H1 (cell line): Measurements from ENCODE around the gene ORC3. TPM values are rescaled to one million over a fixed set of nuclear protein-coding genes. Genes with fewer than 3 reads are reported as not detected.

ENCODE experiments used
- CTCF ChIA-PET: fragments of 300-600 bp; sonication (Branson Sonifier 250); formaldehyde crosslinking; loops from one replicate; lab custom pipeline; 2021; ENCODE audit not compliant: partially characterized antibody; lab: Charles Lee
- POLR2A ChIA-PET: fragments of 300-600 bp; sonication (Branson Sonifier 250); formaldehyde crosslinking; loops from one replicate; lab custom pipeline; 2021; ENCODE audit warnings: inconsistent platforms; ENCODE audit not compliant: partially characterized antibody; lab: Charles Lee
- DNase-seq, 2 experiments: peaks; one replicate each; pipeline versions ENCODE4 v3.0.0 to v3.0.0-alpha.2; 2010 to 2022; ENCODE audit warnings: low spot score in 2 of 2, low read depth in 1 of 2, mixed read lengths in 1 of 2
- FAIRE-seq: peaks from 2 replicates; lab custom pipeline; 2011; peaks lifted over from hg19 to GRCh38; lab: Jason Lieb, UNC
- H2AFZ ChIP-seq: 2 replicates; pipeline ENCODE4 v1.8.1; 2012; ENCODE audit warnings: low read length, inconsistent platforms
- H2AK5ac ChIP-seq: 2 replicates; pipeline ENCODE4 v1.6.1; 2013; ENCODE audit warnings: low read depth, low read length
- H2BK120ac ChIP-seq: replicated peaks from 2 replicates; pipeline ENCODE3; 2013; ENCODE audit warnings: low read depth, low read length, inconsistent platforms
- H2BK12ac ChIP-seq: 2 replicates; pipeline ENCODE4 v1.6.1; 2013; ENCODE audit warnings: low read depth, low read length
- H2BK15ac ChIP-seq: 2 replicates; pipeline ENCODE4 v1.6.1; 2013; ENCODE audit warnings: low read length
- H2BK20ac ChIP-seq: 2 replicates; pipeline ENCODE4 v1.6.1; 2013; ENCODE audit warnings: low read length
- H2BK5ac ChIP-seq: 2 replicates; pipeline ENCODE4 v1.6.1; 2013; ENCODE audit warnings: low read depth, low read length
- H3K14ac ChIP-seq: 2 replicates; pipeline ENCODE4 v1.6.1; 2013; ENCODE audit warnings: inconsistent platforms; ENCODE audit not compliant: insufficient read length
- H3K18ac ChIP-seq: 2 replicates; pipeline ENCODE4 v1.6.1; 2013; ENCODE audit warnings: low read length; ENCODE audit errors: extremely low read depth
- H3K23ac ChIP-seq: 2 replicates; pipeline ENCODE4 v1.6.1; 2013; ENCODE audit warnings: inconsistent platforms; ENCODE audit not compliant: insufficient read length
- H3K23me2 ChIP-seq: 2 replicates; pipeline ENCODE4 v1.6.1; 2013; ENCODE audit warnings: low read depth, low read length
- H3K27ac ChIP-seq: 2 replicates; pipeline ENCODE4 v1.6.1; 2011; ENCODE audit warnings: low read depth, low read length, inconsistent platforms
- H3K27me3 ChIP-seq, 4 experiments: replicated peaks in 1 of 4; 1 replicate in 1 of 4; 2 replicates in 3 of 4; pipeline versions ENCODE4 v1.6.1 to v1.8.1; 2011 to 2013; ENCODE audit warnings: low read length in 3 of 4, mild to moderate bottlenecking in 3 of 4, inconsistent platforms in 2 of 4, mixed read lengths in 2 of 4, moderate library complexity in 1 of 4; ENCODE audit not compliant: control insufficient read depth in 3 of 4, insufficient read depth in 3 of 4; ENCODE audit errors: extremely low read depth in 1 of 4
- H3K36me3 ChIP-seq, 4 experiments: 2 replicates each; pipeline versions ENCODE4 v1.6.1 to v1.8.1; 2011 to 2013; ENCODE audit warnings: mild to moderate bottlenecking in 4 of 4, low read length in 3 of 4, moderate library complexity in 2 of 4, control low read depth in 1 of 4, inconsistent platforms in 1 of 4; ENCODE audit not compliant: insufficient read depth in 4 of 4, control insufficient read depth in 2 of 4
- H3K4ac ChIP-seq: replicated peaks from 2 replicates; pipeline ENCODE3; 2013; ENCODE audit warnings: low read length, low read depth, mixed read lengths, inconsistent platforms; ENCODE audit not compliant: insufficient read length
- H3K4me1 ChIP-seq, 4 experiments: replicated peaks in 1 of 4; 1 replicate in 1 of 4; 2 replicates in 3 of 4; pipeline versions ENCODE4 v1.6.1 to v1.8.1; 2011 to 2013; ENCODE audit warnings: low read length in 3 of 4, inconsistent platforms in 2 of 4, mixed read lengths in 1 of 4; ENCODE audit not compliant: insufficient read depth in 4 of 4, control insufficient read depth in 3 of 4
- H3K4me2 ChIP-seq, 2 experiments: 2 replicates each; pipeline versions ENCODE4 v1.6.1 to v1.8.1; 2011 to 2013; ENCODE audit warnings: low read depth in 2 of 2, low read length in 2 of 2, control low read depth in 1 of 2, inconsistent platforms in 1 of 2, mild to moderate bottlenecking in 1 of 2; ENCODE audit not compliant: insufficient read depth in 1 of 2
- H3K4me3 ChIP-seq, 4 experiments: fragments of 200-600, 300-600 bp in 1 of 4; sonication (generic), shearing (Covaris generic), sonication (Bioruptor Twin) in 1 of 4; 2 replicates each; pipeline versions ENCODE4 v1.5.1 to v1.8.1; 2011 to 2016; ENCODE audit warnings: low read length in 4 of 4, low read depth in 3 of 4, control low read depth in 2 of 4, inconsistent platforms in 2 of 4, mild to moderate bottlenecking in 2 of 4, mixed read lengths in 1 of 4, moderate library complexity in 1 of 4; ENCODE audit not compliant: insufficient read depth in 2 of 4; ENCODE audit errors: extremely low read depth in 1 of 4
- H3K56ac ChIP-seq: replicated peaks from 2 replicates; pipeline ENCODE3; 2013; ENCODE audit warnings: low read depth, mild to moderate bottlenecking, mixed read lengths, low read length, inconsistent platforms; ENCODE audit not compliant: insufficient read length
- H3K79me1 ChIP-seq: 2 replicates; pipeline ENCODE4 v1.6.1; 2013; ENCODE audit warnings: low read depth, low read length, control low read depth
- H3K79me2 ChIP-seq, 2 experiments: 2 replicates each; pipeline versions ENCODE4 v1.6.1 to v1.8.1; 2012 to 2013; ENCODE audit warnings: low read length in 2 of 2, mild to moderate bottlenecking in 2 of 2, inconsistent platforms in 1 of 2; ENCODE audit not compliant: insufficient read depth in 2 of 2, control insufficient read depth in 1 of 2
- H3K9ac ChIP-seq, 4 experiments: replicated peaks in 1 of 4; 1 replicate in 1 of 4; 2 replicates in 3 of 4; pipeline versions ENCODE4 v1.6.1 to v1.8.1; 2011 to 2013; ENCODE audit warnings: low read depth in 3 of 4, low read length in 3 of 4, control low read depth in 2 of 4, mild to moderate bottlenecking in 2 of 4, moderate library complexity in 2 of 4, inconsistent platforms in 1 of 4; ENCODE audit errors: extremely low read depth in 1 of 4
- H3K9me3 ChIP-seq, 2 experiments: 2 replicates each; pipeline versions ENCODE4 v1.6.1 to v1.8.1; 2012 to 2013; ENCODE audit warnings: mild to moderate bottlenecking in 2 of 2, moderate library complexity in 2 of 2, control low read depth in 1 of 2, inconsistent platforms in 1 of 2, low read depth in 1 of 2, low read length in 1 of 2, mixed read lengths in 1 of 2; ENCODE audit not compliant: insufficient read depth in 2 of 2
- H4K20me1 ChIP-seq, 2 experiments: replicated peaks in 1 of 2; 2 replicates each; pipeline versions ENCODE3 to v1.8.1; 2011 to 2013; ENCODE audit warnings: inconsistent platforms in 2 of 2, low read length in 2 of 2, mild to moderate bottlenecking in 1 of 2; ENCODE audit not compliant: insufficient read depth in 2 of 2, control insufficient read depth in 1 of 2
- H4K5ac ChIP-seq: 2 replicates; pipeline ENCODE4 v1.6.1; 2013; ENCODE audit warnings: low read length, low read depth, mixed read lengths, inconsistent platforms; ENCODE audit not compliant: insufficient read length
- H4K8ac ChIP-seq: 2 replicates; pipeline ENCODE4 v1.8.0; 2013; ENCODE audit warnings: mild to moderate bottlenecking, moderate library complexity, low read length, inconsistent platforms; ENCODE audit not compliant: insufficient read depth; ENCODE audit errors: extremely low read depth
- H4K91ac ChIP-seq: replicated peaks from 2 replicates; pipeline ENCODE3; 2013; ENCODE audit warnings: low read length, mixed read lengths, inconsistent platforms; ENCODE audit not compliant: insufficient read length
- ASH2L ChIP-seq: fragments of 200-600, 300-600 bp; sonication (generic); IDR thresholded peaks from one replicate; pipeline ENCODE4 v1.7.1; 2017; ENCODE audit warnings: low read length
- BACH1 ChIP-seq: IDR thresholded peaks from 2 replicates; pipeline ENCODE4 v1.6.1; 2012; ENCODE audit warnings: low read length, improper control_type of control experiment
- BCL11A ChIP-seq, 2 experiments: IDR thresholded peaks; one replicate each; pipeline ENCODE4 v1.6.1; 2011; ENCODE audit warnings: low read depth in 2 of 2, low read length in 2 of 2, mild to moderate bottlenecking in 2 of 2
- CEBPB ChIP-seq: IDR thresholded peaks from 2 replicates; pipeline ENCODE4 v1.6.1; 2012; ENCODE audit warnings: low read depth, low read length
- CTBP2 ChIP-seq: IDR thresholded peaks from 2 replicates; pipeline ENCODE4 v1.7.0; 2011; ENCODE audit warnings: borderline replicate concordance, mild to moderate bottlenecking, moderate library complexity, mixed read lengths, low read length; ENCODE audit not compliant: insufficient read depth, insufficient read length
- EGR1 ChIP-seq: IDR thresholded peaks from 2 replicates; pipeline ENCODE4 v1.6.1; 2011; ENCODE audit warnings: low read depth, low read length, borderline replicate concordance
- KDM4A ChIP-seq: IDR thresholded peaks from one replicate; pipeline ENCODE4 v1.7.1; 2012; ENCODE audit warnings: low read depth, mild to moderate bottlenecking, moderate library complexity, low read length, inconsistent platforms; ENCODE audit not compliant: severe bottlenecking
- NANOG ChIP-seq: IDR thresholded peaks from 2 replicates; pipeline ENCODE4 v1.6.1; 2011; ENCODE audit warnings: low read length, low read depth, mild to moderate bottlenecking, inconsistent platforms; ENCODE audit not compliant: insufficient read depth, poor library complexity, severe bottlenecking
- RAD21 ChIP-seq, 2 experiments: IDR thresholded peaks in 1 of 2; conservative IDR thresholded peaks in 1 of 2; 2 replicates each; pipeline ENCODE4 v1.6.1; 2011; ENCODE audit warnings: low read depth in 2 of 2, low read length in 2 of 2, improper control_type of control experiment in 1 of 2, inconsistent platforms in 1 of 2, mild to moderate bottlenecking in 1 of 2, moderate library complexity in 1 of 2
- RXRA ChIP-seq: IDR thresholded peaks from 2 replicates; pipeline ENCODE4 v1.6.1; 2011; ENCODE audit warnings: low read depth, mild to moderate bottlenecking, low read length, moderate library complexity; ENCODE audit not compliant: insufficient read depth
- SUZ12 ChIP-seq: fragments of 200-600 bp; sonication (generic); IDR thresholded peaks from 2 replicates; pipeline ENCODE4 v1.6.1; 2012; ENCODE audit warnings: mild to moderate bottlenecking, inconsistent platforms, low read length, moderate library complexity, mixed read lengths
- TCF12 ChIP-seq: IDR thresholded peaks from 2 replicates; pipeline ENCODE4 v1.6.1; 2011; ENCODE audit warnings: low read depth, mild to moderate bottlenecking, low read length
- TEAD4 ChIP-seq: IDR thresholded peaks from 2 replicates; pipeline ENCODE4 v1.6.1; 2012; ENCODE audit warnings: low read depth, low read length, inconsistent platforms, mixed read lengths
- ZNF274 ChIP-seq: IDR thresholded peaks from 2 replicates; pipeline ENCODE4 v1.7.0; 2012; ENCODE audit warnings: low read length, borderline replicate concordance; ENCODE audit errors: extremely low read depth
- polyA plus RNA-seq, 7 experiments: library from polyadenylated mRNA; depleted of rRNA in 3 of 7; stranded (reverse) in 5 of 7; unstranded in 2 of 7; fragments of >200 nt in 5 of 7; fragments of 200-250 nt in 2 of 7; gene quantifications; 1 replicate in 5 of 7; 2 replicates in 1 of 7; 4 replicates in 1 of 7; pipeline versions ENCODE4 v1.2.1 to v1.2.3, GENCODE V29; 2011 to 2013; ENCODE audit warnings: missing spikeins in 2 of 7, mixed read lengths in 2 of 7
- total RNA-seq: library from RNA; stranded (reverse); fragmentation: NEBNext Ultra II Directional; extraction: Animal tissue kit (Norgen Biotek cat#: 25700); gene quantifications from 2 replicates; pipeline ENCODE4 v1.2.1, GENCODE V29; 2021
- TF ChIP-seq, protein P1 (sequence below): IDR thresholded peaks from 2 replicates; pipeline ENCODE4 v1.6.1; 2011; ENCODE audit warnings: low read depth, mild to moderate bottlenecking, low read length; ENCODE audit not compliant: insufficient read depth

The ORC3 gene
- total and polyA plus RNA-seq, 2 of the 8 experiments (the other 6 are each of a cell fraction or from before 2014, with no cell fraction given) = 35.9 to 60.9 TPM

DNA sequence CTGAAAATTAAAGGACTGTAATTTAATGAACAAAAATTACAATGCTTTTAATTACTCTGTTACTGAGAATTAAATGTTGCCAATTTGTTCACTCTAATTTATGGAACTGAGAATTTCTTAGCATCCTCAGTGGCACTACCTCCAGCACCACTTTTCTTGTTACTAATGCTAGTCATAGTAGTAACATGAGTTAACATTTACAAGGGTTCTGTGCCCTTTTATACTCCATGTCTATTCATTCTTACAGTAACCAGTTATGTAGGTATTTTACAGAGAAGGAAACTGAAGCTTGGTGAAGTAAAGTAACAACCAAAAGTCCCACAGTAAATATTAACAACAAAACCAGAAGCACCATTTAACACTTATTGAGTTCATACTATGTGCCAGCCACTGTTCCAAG, 34.4 kb upstream of the ORC3 start:
- peaks cover 0 to under 1% (median 0%) of the 10 kb centered on the region in 4 experiments; a peak in 1 of 7 replicates for H3K4me1 ChIP-seq
- POLR2A ChIA-PET = no interaction called here
- TF ChIP-seq CEBPB = no peak
- no peak for TF ChIP-seq ZNF274
- TF ChIP-seq SUZ12 = no peak
- TF ChIP-seq TCF12 = no peak
- TF ChIP-seq, protein P1, sequence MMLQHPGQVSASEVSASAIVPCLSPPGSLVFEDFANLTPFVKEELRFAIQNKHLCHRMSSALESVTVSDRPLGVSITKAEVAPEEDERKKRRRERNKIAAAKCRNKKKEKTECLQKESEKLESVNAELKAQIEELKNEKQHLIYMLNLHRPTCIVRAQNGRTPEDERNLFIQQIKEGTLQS = no peak
- no peak for TF ChIP-seq RAD21 (IDR thresholded peaks at IDR 0.05 in 1 of 2, conservative IDR thresholded peaks at IDR 0.05 in 1 of 2; ENCODE audit: low read depth in 2 of 2, low read length in 2 of 2)
- TF ChIP-seq NANOG = no peak
- no peak for TF ChIP-seq EGR1
- TF ChIP-seq TEAD4 = no peak
- no peak for TF ChIP-seq KDM4A
- no peak for TF ChIP-seq ASH2L
- TF ChIP-seq CTBP2 = no peak
- no peak for TF ChIP-seq BACH1
- TF ChIP-seq BCL11A (IDR thresholded peaks at IDR 0.05; ENCODE audit: low read depth in 2 of 2, low read length in 2 of 2) = no peak
- TF ChIP-seq RXRA = no peak

More for the DNA sequence above, 34.4 kb upstream of the ORC3 start:
- Histone ChIP-seq H3K4ac (no peak overlapping the region), H3K23ac (no peak overlapping the region), H3K79me1 (no peaks in the 10 kb centered on the region), H3K27ac (no peak overlapping the region), H2BK15ac (no peak overlapping the region), H4K8ac (no peak overlapping the region), H4K5ac (no peak overlapping the region), H3K18ac (no peak overlapping the region), H3K4me3 (no peak overlapping the region), H2BK12ac (no peak overlapping the region), H2BK20ac (no peak overlapping the region), H4K20me1 (peaks cover 0 to 1% of the 10 kb centered on the region in 2 experiments), H2AFZ (no peak overlapping the region), H2AK5ac (no peak overlapping the region), H3K4me2 (no peak overlapping the region), H3K9ac (no peak overlapping the region), H3K56ac (no peak overlapping the region), H3K79me2 (no peaks in the 10 kb centered on the region), H3K27me3 (no peaks in the 10 kb centered on the region), H3K23me2 (no peaks in the 10 kb centered on the region), H3K36me3 (peaks cover 4 to 64% (median 11%) of the 10 kb centered on the region in 4 experiments), H2BK120ac (no peak overlapping the region), H4K91ac (no peak overlapping the region), H2BK5ac (no peak overlapping the region), H3K9me3 (no peaks in the 10 kb centered on the region), H3K14ac (no peak overlapping the region)
- no peak for FAIRE-seq
- CTCF ChIA-PET = no interaction called here
- DNase-seq = no peak
